Mesenchymal stem cell (in vitro differentiated cells and primary cell): ENCODE measurements around the gene CFDP1.
A peak's percentile ranks its signal among the peaks of the same experiment; 100 is the strongest.
"Not testable (repeated sequence)": the region's sequence is repeated elsewhere in the genome, so short reads cannot be mapped to it uniquely, and the experiment has no call there.

Experiments
- DNase-seq: peaks from one replicate; pipeline ENCODE4 v3.0.0-alpha.2; 2013
- H2AFZ ChIP-seq: one replicate; pipeline ENCODE4 v1.6.1; 2013; ENCODE audit warnings: low read depth, mild to moderate bottlenecking, control low read depth, inconsistent platforms, low read length, moderate library complexity
- H2AK5ac ChIP-seq: 2 replicates; pipeline ENCODE4 v1.6.1; 2013; ENCODE audit warnings: low read length, moderate library complexity, mild to moderate bottlenecking, inconsistent platforms; ENCODE audit not compliant: severe bottlenecking
- H2BK120ac ChIP-seq: one replicate; pipeline ENCODE4 v1.6.1; 2013; ENCODE audit warnings: low read depth, mild to moderate bottlenecking, inconsistent platforms, low read length, moderate library complexity
- H2BK12ac ChIP-seq, 2 experiments: one replicate each; pipeline ENCODE4 v1.6.1; 2013; ENCODE audit warnings: inconsistent platforms in 2 of 2, low read length in 2 of 2, mild to moderate bottlenecking in 2 of 2, moderate library complexity in 2 of 2, control low read depth in 1 of 2
- H2BK15ac ChIP-seq: one replicate; pipeline ENCODE4 v1.6.1; 2013; ENCODE audit warnings: mild to moderate bottlenecking, low read depth, inconsistent platforms; ENCODE audit not compliant: poor library complexity, severe bottlenecking
- H2BK5ac ChIP-seq: 2 replicates; pipeline ENCODE4 v1.6.1; 2013; ENCODE audit warnings: low read depth, mild to moderate bottlenecking, low read length, control low read depth, inconsistent platforms; ENCODE audit not compliant: poor library complexity, severe bottlenecking
- H3K14ac ChIP-seq, 2 experiments: one replicate each; pipeline ENCODE4 v1.6.1; 2013; ENCODE audit warnings: inconsistent platforms in 2 of 2, low read length in 2 of 2, control low read depth in 1 of 2, mild to moderate bottlenecking in 1 of 2, moderate library complexity in 1 of 2
- H3K18ac ChIP-seq, 2 experiments: one replicate each; pipeline ENCODE4 v1.6.1; 2013; ENCODE audit warnings: inconsistent platforms in 2 of 2, low read length in 2 of 2, control low read depth in 1 of 2, low read depth in 1 of 2, mild to moderate bottlenecking in 1 of 2
- H3K23ac ChIP-seq, 2 experiments: one replicate each; pipeline ENCODE4 v1.6.1; 2013; ENCODE audit warnings: inconsistent platforms in 2 of 2, low read length in 2 of 2, mild to moderate bottlenecking in 2 of 2, moderate library complexity in 2 of 2, control low read depth in 1 of 2
- H3K27ac ChIP-seq: 2 replicates; pipeline ENCODE4 v1.5.1; 2013; ENCODE audit warnings: mild to moderate bottlenecking, moderate library complexity, low read length, control low read depth, inconsistent platforms; ENCODE audit not compliant: poor library complexity, severe bottlenecking
- H3K27me3 ChIP-seq, 2 experiments: 2 replicates each; pipeline versions ENCODE4 v1.6.1 to v1.7.0; 2013; ENCODE audit warnings: low read length in 2 of 2, mild to moderate bottlenecking in 2 of 2, moderate library complexity in 2 of 2, control low read depth in 1 of 2, inconsistent platforms in 1 of 2; ENCODE audit not compliant: control insufficient read depth in 1 of 2, insufficient read depth in 1 of 2
- H3K36me3 ChIP-seq, 2 experiments: 2 replicates each; pipeline versions ENCODE4 v1.6.1 to v1.7.0; 2013; ENCODE audit warnings: low read length in 2 of 2, control low read depth in 1 of 2, inconsistent platforms in 1 of 2, low read depth in 1 of 2, mild to moderate bottlenecking in 1 of 2; ENCODE audit not compliant: insufficient read depth in 2 of 2, control insufficient read depth in 1 of 2
- H3K4ac ChIP-seq, 2 experiments: one replicate each; pipeline ENCODE4 v1.6.1; 2013; ENCODE audit warnings: inconsistent platforms in 2 of 2, low read length in 2 of 2, mild to moderate bottlenecking in 2 of 2, moderate library complexity in 2 of 2, control low read depth in 1 of 2, low read depth in 1 of 2
- H3K4me1 ChIP-seq: 2 replicates; pipeline ENCODE4 v1.6.1; 2013; ENCODE audit warnings: low read depth, low read length, control low read depth; ENCODE audit not compliant: control insufficient read depth, insufficient read depth
- H3K4me2 ChIP-seq: 2 replicates; pipeline ENCODE4 v1.6.1; 2013; ENCODE audit warnings: low read length, mild to moderate bottlenecking, inconsistent platforms; ENCODE audit not compliant: poor library complexity, severe bottlenecking
- H3K4me3 ChIP-seq, 2 experiments: 2 replicates each; pipeline versions ENCODE4 v1.5.1 to v1.7.0; 2013; ENCODE audit warnings: low read length in 2 of 2, mild to moderate bottlenecking in 2 of 2, control low read depth in 1 of 2, low read depth in 1 of 2; ENCODE audit not compliant: insufficient read depth in 1 of 2
- H3K79me1 ChIP-seq: replicated peaks from 2 replicates; pipeline ENCODE4 v1.6.1; 2013; ENCODE audit warnings: mild to moderate bottlenecking, control low read depth, low read length, inconsistent platforms; ENCODE audit not compliant: poor library complexity, severe bottlenecking
- H3K9ac ChIP-seq: 2 replicates; pipeline ENCODE4 v1.7.0; 2013; ENCODE audit warnings: mild to moderate bottlenecking, low read length, moderate library complexity
- H3K9me3 ChIP-seq: 2 replicates; pipeline ENCODE4 v1.7.0; 2013; ENCODE audit warnings: mild to moderate bottlenecking, low read length; ENCODE audit not compliant: control insufficient read depth
- H4K8ac ChIP-seq: one replicate; pipeline ENCODE4 v1.6.1; 2013; ENCODE audit warnings: inconsistent platforms, mild to moderate bottlenecking, low read length, moderate library complexity
- H4K91ac ChIP-seq: one replicate; pipeline ENCODE4 v1.6.1; 2013; ENCODE audit warnings: mild to moderate bottlenecking, low read length, inconsistent platforms
- WGBS: methylation state at CpG from one replicate; pipeline ENCODE4 v1.1.7; 2013; ENCODE audit warnings: mixed read lengths; 5-methylcytosine and 5-hydroxymethylcytosine counted together

Gene CFDP1

GRCh38 chr16:75279305-75279704 lies 154.0 kb downstream of the CFDP1 start:
- Histone ChIP-seq H3K27me3 (no peaks in the 10 kb centered on the region), H3K4me2 (no peak overlapping the region), H3K9me3 (no peaks in the 10 kb centered on the region), H2AK5ac (no peak overlapping the region), H2BK120ac (no peak overlapping the region), H3K4me3 (no peak overlapping the region), H2BK5ac (no peak overlapping the region), H3K4ac (peak overlapping the region in 1 of 2 experiments; percentile 44), H3K27ac (no peak overlapping the region), H3K9ac (no peak overlapping the region), H3K79me1 (no peaks in the 10 kb centered on the region), H4K8ac (no peak overlapping the region), H3K36me3 (no peaks in the 10 kb centered on the region), H3K23ac (peak overlapping the region in 1 of 2 experiments; percentile 24), H2AFZ (no peak overlapping the region), H3K18ac (no peak overlapping the region), H3K4me1 (peaks cover 14% of the 10 kb centered on the region), H4K91ac (peak overlapping the region; percentile 25), H3K14ac (peak overlapping the region in 1 of 2 experiments; percentile 64), H2BK12ac (peak overlapping the region in 1 of 2 experiments; percentile 85), H2BK15ac (no peak overlapping the region)
- no peak for DNase-seq
- WGBS = 83% methylated on average over 8 of the region's 10 CpGs

DNA sequence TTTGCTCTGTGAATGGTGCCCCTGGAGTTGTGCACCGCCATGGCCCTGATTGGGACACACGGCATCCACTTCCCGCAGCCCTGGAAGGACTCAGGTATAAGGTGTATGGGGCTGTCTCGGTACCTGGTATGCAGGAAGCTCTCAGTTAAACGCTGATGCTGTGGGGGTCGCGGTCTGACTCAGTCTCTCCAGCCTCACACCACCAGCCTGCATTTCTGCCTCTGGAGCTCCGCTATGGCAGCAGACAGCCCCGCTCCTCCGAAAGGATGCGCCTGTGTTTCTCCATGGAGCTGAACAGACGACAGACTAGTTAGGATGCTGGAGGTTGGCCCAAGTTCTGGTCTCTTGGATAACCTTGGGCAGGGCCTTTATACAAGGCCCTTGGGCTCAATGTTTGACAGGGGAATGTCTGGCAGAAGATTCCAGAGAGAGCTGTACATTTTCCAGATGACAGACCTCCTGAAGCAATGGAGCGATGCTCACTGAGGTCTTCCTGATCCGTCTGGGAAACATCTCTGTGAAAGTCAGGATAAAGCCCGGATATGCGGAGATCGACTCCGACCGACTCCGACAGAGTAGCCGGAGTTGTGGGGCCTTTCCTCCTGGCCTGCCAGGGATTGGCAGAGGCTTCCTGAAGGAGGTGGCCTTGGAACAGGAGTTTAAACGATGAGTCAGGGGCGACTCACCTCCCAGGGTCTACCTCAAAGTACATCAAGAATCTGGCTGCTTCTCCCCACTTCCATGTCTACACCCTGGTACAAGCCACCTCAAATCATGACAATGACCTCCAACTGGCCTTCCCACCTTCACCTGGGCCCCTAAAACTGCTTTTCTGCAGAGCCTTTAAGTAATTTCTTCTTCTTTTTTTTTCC lies 160.0 kb downstream of the CFDP1 start:
- Histone ChIP-seq H2AFZ (no peak overlapping the region), H4K91ac (no peak overlapping the region), H3K36me3 (no peaks in the 10 kb centered on the region), H3K4me3 (no peak overlapping the region), H3K9ac (no peak overlapping the region), H2BK12ac (peak overlapping the region in 1 of 2 experiments; percentile 63), H2BK5ac (no peak overlapping the region), H3K27me3 (no peaks in the 10 kb centered on the region), H4K8ac (no peak overlapping the region), H3K4ac (no peak overlapping the region), H2AK5ac (peak overlapping the region; percentile 77), H3K23ac (no peak overlapping the region), H3K27ac (no peak overlapping the region), H2BK15ac (peak overlapping the region; percentile 19), H3K9me3 (no peaks in the 10 kb centered on the region), H3K4me1 (peaks cover 16% of the 10 kb centered on the region), H3K4me2 (no peak overlapping the region), H2BK120ac (peak overlapping the region; percentile 52), H3K79me1 (peaks cover 2% of the 10 kb centered on the region), H3K14ac (peak overlapping the region in 1 of 2 experiments; percentile 13), H3K18ac (no peak overlapping the region)
- peak; percentile 62 for DNase-seq
- WGBS = 78% methylated on average over 19 of the region's 23 CpGs

- H3K27me3 ChIP-seq, H2BK5ac ChIP-seq, H3K9me3 ChIP-seq, H3K9ac ChIP-seq, H3K79me1 ChIP-seq, H4K8ac ChIP-seq, H3K14ac ChIP-seq, H2BK15ac ChIP-seq, H2BK120ac ChIP-seq, H3K36me3 ChIP-seq, H3K27ac ChIP-seq, H3K4me2 ChIP-seq, H2AFZ ChIP-seq, H3K4me3 ChIP-seq, DNase-seq, H3K23ac ChIP-seq: not testable (repeated sequence)
- Histone ChIP-seq H4K91ac (peak overlapping the region; percentile 74), H3K4me1 (peaks cover 23% of the 10 kb centered on the region), H2AK5ac (peak overlapping the region; percentile 44), H2BK12ac (peak overlapping the region in 1 of 2 experiments; percentile 63), H3K4ac (peak overlapping the region in 1 of 2 experiments; percentile 57), H3K18ac (peak overlapping the region in 1 of 2 experiments; percentile 93)
- WGBS = 99% methylated on average over 10 of the region's 10 CpGs
Measured at GRCh38 chr16:75272629-75273028, 160.7 kb downstream of the CFDP1 start.

GRCh38 chr16:75272097-75272551 lies 161.2 kb downstream of the CFDP1 start:
- Histone ChIP-seq H3K4me2 (peak overlapping the region; percentile 58), H4K8ac (peak overlapping the region; percentile 66), H2BK5ac (no peak overlapping the region), H2AFZ (peak overlapping the region; percentile 76), H2BK15ac (no peak overlapping the region), H3K36me3 (no peaks in the 10 kb centered on the region), H3K23ac (peak overlapping the region in 1 of 2 experiments; percentile 9), H3K18ac (peak overlapping the region; percentile 67 to 93), H3K9ac (no peak overlapping the region), H2BK120ac (no peak overlapping the region), H3K14ac (peak overlapping the region in 1 of 2 experiments; percentile 70), H3K27me3 (no peaks in the 10 kb centered on the region), H3K4me3 (no peak overlapping the region), H3K79me1 (peaks cover 5% of the 10 kb centered on the region), H3K27ac (peak overlapping the region; percentile 46), H2BK12ac (peak overlapping the region in 1 of 2 experiments; percentile 63), H3K4ac (peak overlapping the region in 1 of 2 experiments; percentile 57), H3K4me1 (peaks cover 28% of the 10 kb centered on the region), H4K91ac (peak overlapping the region; percentile 74), H2AK5ac (peak overlapping the region; percentile 82), H3K9me3 (no peaks in the 10 kb centered on the region)
- DNase-seq = peak; percentile 33
- 29% methylated on average over 12 of the region's 12 CpGs for WGBS
